Astrocyte (in vitro differentiated cells and primary cell): ENCODE results near the gene IGSF21.

Experiments
- EZH2 ChIP-seq: IDR thresholded peaks from 2 replicates; pipeline ENCODE4 v1.6.1; 2012; ENCODE audit warnings: mild to moderate bottlenecking, low read length, inconsistent platforms; ENCODE audit not compliant: insufficient read depth
- TF ChIP-seq, protein P1 (sequence below): IDR thresholded peaks from 2 replicates; pipeline ENCODE4 v1.5.1; 2011; ENCODE audit warnings: low read depth, mild to moderate bottlenecking, inconsistent platforms, low read length, moderate library complexity; ENCODE audit not compliant: insufficient read depth

DNA sequence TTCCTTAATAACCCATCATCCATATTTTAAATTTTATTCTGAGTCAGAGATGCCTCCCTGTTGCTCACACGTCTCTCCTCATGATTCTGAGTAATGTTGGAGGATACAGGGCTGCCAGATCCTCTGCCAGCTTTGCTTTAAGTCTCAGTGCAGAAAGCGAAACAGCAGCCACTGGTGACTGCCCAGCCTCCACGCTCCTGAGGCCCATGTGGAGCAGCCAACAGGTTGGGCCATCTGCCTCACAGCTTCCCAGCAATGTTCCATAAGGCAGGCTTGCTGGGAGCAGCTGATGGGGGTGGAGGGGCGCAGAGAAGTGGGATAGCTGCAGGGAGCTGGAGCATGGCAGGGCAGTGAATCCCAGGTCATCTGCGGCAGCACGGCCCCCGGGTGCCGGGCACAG is 104.2 kb downstream of the IGSF21 start:
- no peak for TF ChIP-seq EZH2
- TF ChIP-seq, protein P1, sequence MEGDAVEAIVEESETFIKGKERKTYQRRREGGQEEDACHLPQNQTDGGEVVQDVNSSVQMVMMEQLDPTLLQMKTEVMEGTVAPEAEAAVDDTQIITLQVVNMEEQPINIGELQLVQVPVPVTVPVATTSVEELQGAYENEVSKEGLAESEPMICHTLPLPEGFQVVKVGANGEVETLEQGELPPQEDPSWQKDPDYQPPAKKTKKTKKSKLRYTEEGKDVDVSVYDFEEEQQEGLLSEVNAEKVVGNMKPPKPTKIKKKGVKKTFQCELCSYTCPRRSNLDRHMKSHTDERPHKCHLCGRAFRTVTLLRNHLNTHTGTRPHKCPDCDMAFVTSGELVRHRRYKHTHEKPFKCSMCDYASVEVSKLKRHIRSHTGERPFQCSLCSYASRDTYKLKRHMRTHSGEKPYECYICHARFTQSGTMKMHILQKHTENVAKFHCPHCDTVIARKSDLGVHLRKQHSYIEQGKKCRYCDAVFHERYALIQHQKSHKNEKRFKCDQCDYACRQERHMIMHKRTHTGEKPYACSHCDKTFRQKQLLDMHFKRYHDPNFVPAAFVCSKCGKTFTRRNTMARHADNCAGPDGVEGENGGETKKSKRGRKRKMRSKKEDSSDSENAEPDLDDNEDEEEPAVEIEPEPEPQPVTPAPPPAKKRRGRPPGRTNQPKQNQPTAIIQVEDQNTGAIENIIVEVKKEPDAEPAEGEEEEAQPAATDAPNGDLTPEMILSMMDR, result no peak
